Stimulated activated naive B cell treated with anti-CD40 and anti-IgM and Interleukin-4, amounts not matched to agents 10 μg/mL and 1 μg/mL and 100 μg/mL, for 72 hours (primary cell): ENCODE data around the gene VKORC1L1.
"Not testable (repeated sequence)": the region's sequence is repeated elsewhere in the genome, so short reads cannot be mapped to it uniquely, and the experiment has no call there.

Experiments
- ATAC-seq, 2 donors: fragments of 150-1000 bp; cut with Tn5 transposase; replicated peaks; 2 replicates each; pipeline ENCODE4 v1.10.0; 2021; ENCODE audit warnings: moderate library complexity in 1 of 2
- DNase-seq: peaks from one replicate; pipeline ENCODE4 v3.0.0; 2021
- H3K27ac Mint-ChIP-seq: one replicate; pipeline ENCODE4 v1.8.0; 2022; ENCODE audit warnings: mild to moderate bottlenecking, mixed read lengths
- H3K27me3 Mint-ChIP-seq, 2 donors: one replicate each; pipeline ENCODE4 v1.8.0; 2022; ENCODE audit warnings: mixed read lengths in 2 of 2
- H3K36me3 Mint-ChIP-seq, 2 donors: one replicate each; pipeline ENCODE4 v1.8.0; 2022; ENCODE audit warnings: mixed read lengths in 2 of 2, mild to moderate bottlenecking in 1 of 2
- H3K4me1 Mint-ChIP-seq, 2 donors: one replicate each; pipeline ENCODE4 v1.8.0; 2022; ENCODE audit warnings: mixed read lengths in 2 of 2, mild to moderate bottlenecking in 1 of 2
- H3K4me3 Mint-ChIP-seq, 2 donors: one replicate each; pipeline ENCODE4 v1.8.0; 2022; ENCODE audit warnings: mild to moderate bottlenecking in 2 of 2, mixed read lengths in 2 of 2, moderate library complexity in 1 of 2
- H3K9me3 Mint-ChIP-seq, 2 donors: one replicate each; pipeline ENCODE4 v1.8.0; 2022; ENCODE audit warnings: mixed read lengths in 2 of 2, mild to moderate bottlenecking in 1 of 2

VKORC1L1 gene

GRCh38 chr7:65983965-65984658 lies 111.2 kb downstream of the VKORC1L1 start:
- Mint-ChIP-seq H3K4me1 (peaks cover 8 to 18% of the 10 kb centered on the region in 2 donors), H3K4me3 (no peak overlapping the region), H3K9me3 (no peaks in the 10 kb centered on the region), H3K27ac (no peak overlapping the region), H3K36me3 (peaks cover 9 to 11% of the 10 kb centered on the region in 2 donors), H3K27me3 (no peaks in the 10 kb centered on the region)
- ATAC-seq, result no peak
- DNase-seq, result no peak

DNA sequence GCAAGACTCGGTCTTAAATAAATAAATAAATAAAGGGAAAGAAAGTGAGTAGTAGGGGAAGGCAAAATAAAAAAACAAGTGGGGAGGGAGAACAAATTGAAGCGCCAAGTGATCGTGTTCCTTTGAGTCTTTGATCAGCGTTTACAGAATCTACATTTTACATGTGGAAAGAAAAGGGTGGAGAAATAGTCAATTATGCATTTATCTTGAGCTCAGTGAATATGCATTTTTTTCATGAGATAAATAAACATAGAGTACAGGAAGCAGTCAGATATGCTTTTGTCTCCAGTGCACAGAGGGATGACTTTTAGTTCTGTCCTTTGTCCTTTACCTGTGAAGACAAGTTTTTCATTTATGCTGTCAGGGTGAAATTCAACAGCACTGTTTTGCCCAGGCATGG lies 115.2 kb downstream of the VKORC1L1 start:
- DNase-seq (no peak), ATAC-seq (no peak)
- H3K27ac Mint-ChIP-seq, result no peak overlapping the region
- H3K9me3 Mint-ChIP-seq, result no peaks in the 10 kb centered on the region
- H3K4me1 Mint-ChIP-seq, result no peaks in the 10 kb centered on the region
- H3K4me3 Mint-ChIP-seq, result no peak overlapping the region
- no peaks in the 10 kb centered on the region for H3K27me3 Mint-ChIP-seq
- H3K36me3 Mint-ChIP-seq, result no peaks in the 10 kb centered on the region

GRCh38 chr7:65988503-65988902 lies 115.6 kb downstream of the VKORC1L1 start:
- H3K4me3 Mint-ChIP-seq, H3K9me3 Mint-ChIP-seq, DNase-seq, H3K27me3 Mint-ChIP-seq, H3K4me1 Mint-ChIP-seq, H3K27ac Mint-ChIP-seq, H3K36me3 Mint-ChIP-seq, ATAC-seq: not testable (repeated sequence)

- Mint-ChIP-seq H3K4me1 (no peaks in the 10 kb centered on the region), H3K4me3 (no peak overlapping the region), H3K27ac (no peak overlapping the region), H3K36me3 (no peaks in the 10 kb centered on the region), H3K27me3 (no peaks in the 10 kb centered on the region), H3K9me3 (no peaks in the 10 kb centered on the region)
- ATAC-seq (no peak), DNase-seq (no peak)
These were observed 116.8 kb downstream of the VKORC1L1 start for GRCh38 chr7:65989694-65990080.

DNA sequence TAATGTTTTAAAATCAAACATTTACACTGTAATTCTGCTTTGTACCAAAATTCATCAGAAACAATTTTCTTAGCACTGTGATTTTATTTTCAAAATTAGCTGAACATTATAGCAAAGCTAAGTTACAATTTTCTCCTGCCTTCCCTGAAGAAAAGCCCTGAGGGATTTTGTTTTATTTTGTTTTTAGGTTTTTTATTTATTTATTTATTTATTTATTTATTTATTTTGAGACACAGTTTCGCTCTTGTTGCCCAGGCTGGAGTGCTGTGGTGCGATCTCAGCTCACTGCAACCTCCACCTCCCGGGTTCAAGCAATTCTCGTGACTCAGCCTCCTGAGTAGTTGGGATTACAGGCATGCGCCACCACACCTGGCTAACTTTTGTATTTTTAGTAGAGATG lies 119.0 kb downstream of the VKORC1L1 start:
- DNase-seq, H3K9me3 Mint-ChIP-seq, H3K36me3 Mint-ChIP-seq, H3K4me1 Mint-ChIP-seq, H3K27me3 Mint-ChIP-seq, ATAC-seq, H3K27ac Mint-ChIP-seq, H3K4me3 Mint-ChIP-seq: not testable (repeated sequence)

- no peaks in the 10 kb centered on the region for H3K9me3 Mint-ChIP-seq
- no peaks in the 10 kb centered on the region for H3K36me3 Mint-ChIP-seq
- no peaks in the 10 kb centered on the region for H3K4me1 Mint-ChIP-seq
- H3K4me3 Mint-ChIP-seq, result no peak overlapping the region
- no peaks in the 10 kb centered on the region for H3K27me3 Mint-ChIP-seq
- DNase-seq, result no peak
- H3K27ac Mint-ChIP-seq, result no peak overlapping the region
- no peak for ATAC-seq
These were observed 119.7 kb downstream of the VKORC1L1 start for GRCh38 chr7:65992526-65992925.

GRCh38 chr7:65994984-65995383 lies 122.1 kb downstream of the VKORC1L1 start:
- DNase-seq, ATAC-seq, H3K27ac Mint-ChIP-seq, H3K4me1 Mint-ChIP-seq, H3K9me3 Mint-ChIP-seq, H3K36me3 Mint-ChIP-seq, H3K27me3 Mint-ChIP-seq, H3K4me3 Mint-ChIP-seq: not testable (repeated sequence)

DNA sequence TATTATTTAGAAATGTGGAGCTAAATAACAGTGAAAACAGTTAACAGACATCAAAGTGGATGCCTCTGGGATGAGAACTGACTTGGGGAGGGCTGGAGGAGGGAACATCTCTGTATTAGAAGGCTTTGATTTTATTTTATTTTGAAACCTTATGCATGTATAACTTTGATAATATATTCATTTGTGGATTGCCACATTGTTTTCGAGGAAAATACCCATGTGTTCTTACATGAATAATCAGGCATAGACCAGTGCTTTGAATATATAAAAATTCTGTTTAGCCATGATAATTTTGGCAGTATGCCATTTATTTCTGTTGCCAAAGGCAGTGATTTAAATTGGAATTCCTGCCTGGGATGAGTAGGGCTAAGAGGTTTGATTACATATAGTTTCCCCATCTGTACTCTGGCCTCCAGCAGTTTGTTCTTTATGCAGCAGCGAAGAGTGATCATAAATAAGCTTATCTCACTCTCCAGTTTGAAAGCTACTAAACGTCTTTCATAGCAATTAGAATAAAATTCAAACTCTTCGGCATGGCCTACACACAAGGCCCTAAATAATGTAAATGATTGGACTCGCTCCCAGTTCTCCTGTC lies 128.0 kb downstream of the VKORC1L1 start:
- not testable (repeated sequence) for H3K27ac Mint-ChIP-seq, H3K36me3 Mint-ChIP-seq, H3K4me3 Mint-ChIP-seq, H3K27me3 Mint-ChIP-seq, H3K9me3 Mint-ChIP-seq, DNase-seq, ATAC-seq, H3K4me1 Mint-ChIP-seq

- H3K36me3 Mint-ChIP-seq, H3K4me1 Mint-ChIP-seq, H3K9me3 Mint-ChIP-seq, H3K27ac Mint-ChIP-seq, H3K4me3 Mint-ChIP-seq, DNase-seq, ATAC-seq, H3K27me3 Mint-ChIP-seq: not testable (repeated sequence)
These were observed 132.3 kb downstream of the VKORC1L1 start for GRCh38 chr7:66005115-66005671.

- no peaks in the 10 kb centered on the region for H3K36me3 Mint-ChIP-seq
- no peaks in the 10 kb centered on the region for H3K4me1 Mint-ChIP-seq
- peaks cover 0 to 4% of the 10 kb centered on the region in 2 donors for H3K27me3 Mint-ChIP-seq
- ATAC-seq, result no peak
- DNase-seq, result no peak
- no peak overlapping the region for H3K4me3 Mint-ChIP-seq
- no peaks in the 10 kb centered on the region for H3K9me3 Mint-ChIP-seq
- H3K27ac Mint-ChIP-seq, result no peak overlapping the region
These were observed 134.4 kb downstream of the VKORC1L1 start for GRCh38 chr7:66007232-66007631.
